ENCODE measurements around the gene GLT1D1.

GRCh38 chr12:128840862-128841468, 12.3 kb upstream of the GLT1D1 start:
- no peak for TF ChIP-seq CTCF (IDR thresholded peaks at IDR 0.05)
- no peak for TF ChIP-seq ZFX (IDR thresholded peaks at IDR 0.05; ENCODE audit: borderline replicate concordance)
